Endothelial cell of hepatic sinusoid (primary cell): ENCODE data around the gene SLC25A12.

Experiments
- in situ Hi-C: cut with HindIII; loops from 2 replicates; pipeline ENCODE4 v1.10.0; 2017; ENCODE audit warnings: low sequenced_read_pairs

Gene SLC25A12

DNA sequence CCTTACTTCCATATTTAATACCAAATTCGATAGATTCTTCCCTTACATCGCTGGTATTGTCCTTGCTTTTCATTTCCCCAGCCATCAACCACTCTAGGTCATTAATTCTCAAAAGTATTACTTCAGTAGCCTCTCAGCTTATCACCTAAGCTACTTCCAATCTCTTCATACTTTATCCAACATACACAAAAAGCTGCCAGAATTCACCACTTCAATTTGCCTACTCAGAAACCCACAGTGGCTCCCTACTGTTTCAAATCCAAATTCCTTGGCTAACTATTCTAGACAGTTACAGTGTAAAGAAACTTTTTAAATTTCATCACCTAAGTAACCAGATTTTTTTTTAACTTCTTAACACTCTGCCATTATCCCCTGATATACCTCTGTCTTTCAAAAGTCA, 4.7 kb downstream of the SLC25A12 start:
- in situ Hi-C loops = no loop called here

DNA sequence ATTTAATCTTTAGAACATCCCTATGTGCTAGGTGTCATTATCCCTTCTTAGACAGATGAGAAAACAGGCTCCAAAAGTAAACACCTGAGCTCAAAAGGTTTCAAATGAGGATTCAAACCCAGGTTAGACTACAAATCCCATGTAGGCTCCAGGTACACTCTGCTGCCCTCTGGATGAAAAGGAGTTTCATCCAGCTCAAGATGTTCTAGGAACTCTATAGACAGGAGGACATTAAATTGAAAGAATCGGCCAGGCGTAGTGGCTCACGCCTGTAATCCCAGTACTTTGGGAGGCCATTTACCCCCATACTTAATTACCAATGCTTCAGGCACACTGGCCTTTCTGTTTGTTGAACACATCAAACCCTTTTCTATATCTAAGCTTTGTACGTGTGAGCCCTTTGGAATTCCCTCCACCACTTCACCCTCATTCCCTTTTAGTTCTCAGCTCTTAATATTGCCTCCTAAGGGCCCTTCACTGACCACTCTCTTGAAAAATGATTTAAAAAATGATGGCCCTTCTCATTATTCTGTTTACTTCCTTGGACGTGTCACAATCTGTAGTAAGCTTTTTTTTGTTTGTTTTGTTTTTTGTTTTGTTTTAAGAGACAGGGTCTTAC, 10.7 kb downstream of the SLC25A12 start:
- in situ Hi-C loops = no loop called here

DNA sequence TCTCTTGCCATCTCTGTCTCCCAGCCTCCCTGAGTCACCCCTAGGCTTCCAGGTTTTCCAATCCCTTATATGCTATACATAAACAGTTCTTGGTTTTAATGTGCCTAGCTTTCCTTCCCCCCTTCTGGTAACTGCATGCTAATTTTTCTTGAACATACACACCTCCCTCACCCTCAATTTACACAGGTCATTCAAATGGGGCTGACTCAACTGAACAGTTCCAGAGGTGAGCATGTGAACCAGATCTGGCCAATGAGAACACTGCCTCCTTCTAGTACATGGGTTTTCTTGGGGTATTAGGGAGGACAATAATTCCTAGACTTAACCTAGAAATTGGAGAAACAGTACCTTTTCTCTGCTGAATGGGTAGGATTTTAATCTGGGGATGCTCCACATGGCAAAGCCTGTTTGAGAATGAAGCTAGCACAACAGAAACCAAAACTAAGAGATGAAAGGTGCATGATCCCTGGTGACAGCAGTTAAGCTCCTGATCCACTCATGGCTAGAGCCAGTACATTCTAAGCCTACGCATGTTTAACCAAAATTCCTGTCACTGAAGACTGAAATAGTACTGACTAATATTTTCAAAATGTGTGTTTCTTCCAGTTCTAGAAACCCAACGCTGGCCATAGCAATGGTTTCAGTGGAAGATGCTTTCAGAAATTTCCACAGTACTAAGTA, 11.8 kb downstream of the SLC25A12 start:
- in situ Hi-C loops = no loop called here

DNA sequence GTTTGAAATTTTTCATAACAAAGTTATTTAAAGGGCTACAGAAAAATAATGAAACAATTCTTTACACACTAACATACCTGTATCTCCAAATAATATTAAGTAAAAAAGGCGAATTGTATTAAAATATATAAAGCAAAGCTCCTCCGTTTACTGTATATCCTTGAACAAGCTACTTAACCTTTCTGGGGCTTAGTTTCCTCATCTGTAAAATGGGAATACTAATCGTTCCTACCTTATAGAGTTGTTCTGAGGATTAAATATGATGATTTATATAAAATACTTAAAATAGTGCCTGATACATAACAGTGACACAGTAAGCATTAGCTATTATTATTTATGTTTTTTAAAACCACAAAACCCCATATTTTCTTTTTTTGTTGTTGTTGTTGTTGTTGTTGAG, 13.3 kb downstream of the SLC25A12 start:
- in situ Hi-C loops = no loop called here

DNA sequence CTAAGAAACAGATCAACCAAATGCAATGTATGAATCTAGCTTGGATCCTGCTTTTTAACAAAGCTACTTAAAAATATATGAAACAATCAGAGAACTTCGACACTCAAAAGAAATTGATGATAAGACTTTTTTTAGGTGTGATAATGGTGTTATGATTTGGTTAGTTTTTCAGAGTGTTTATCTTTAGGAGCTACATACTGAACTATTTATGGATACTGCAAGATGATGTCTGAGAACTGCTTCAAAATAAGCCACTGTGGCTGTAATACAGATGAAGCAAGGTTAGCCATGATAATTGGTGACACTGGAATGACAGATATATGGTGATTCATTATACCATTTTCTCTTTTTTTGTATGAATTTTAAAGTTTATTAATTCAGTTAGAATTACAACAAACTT, 14.2 kb downstream of the SLC25A12 start:
- in situ Hi-C loops = no loop called here

DNA sequence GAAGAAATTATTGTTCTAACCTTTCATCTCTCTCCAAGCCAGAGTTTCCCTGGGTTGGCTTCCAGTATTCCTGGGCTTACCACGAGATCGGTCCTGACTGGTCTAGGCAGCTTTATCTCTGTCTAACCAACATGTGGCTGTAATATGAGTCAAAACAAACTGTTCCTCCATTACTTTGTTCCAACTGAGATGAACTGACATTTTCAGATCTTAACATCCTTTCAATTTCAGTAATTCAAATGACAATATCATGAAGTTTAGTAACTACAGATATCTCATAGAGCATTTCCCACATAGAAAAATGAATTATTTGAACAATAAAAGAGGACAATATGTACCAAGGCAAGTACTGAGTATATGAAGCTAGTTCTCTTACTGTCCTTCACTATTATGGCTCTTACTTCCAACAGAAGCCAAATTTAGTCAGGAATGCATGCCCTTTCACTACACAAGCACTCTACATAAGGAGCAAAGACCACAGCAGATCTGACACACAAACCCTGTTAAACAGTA, 15.5 kb downstream of the SLC25A12 start:
- in situ Hi-C loops = no loop called here

DNA sequence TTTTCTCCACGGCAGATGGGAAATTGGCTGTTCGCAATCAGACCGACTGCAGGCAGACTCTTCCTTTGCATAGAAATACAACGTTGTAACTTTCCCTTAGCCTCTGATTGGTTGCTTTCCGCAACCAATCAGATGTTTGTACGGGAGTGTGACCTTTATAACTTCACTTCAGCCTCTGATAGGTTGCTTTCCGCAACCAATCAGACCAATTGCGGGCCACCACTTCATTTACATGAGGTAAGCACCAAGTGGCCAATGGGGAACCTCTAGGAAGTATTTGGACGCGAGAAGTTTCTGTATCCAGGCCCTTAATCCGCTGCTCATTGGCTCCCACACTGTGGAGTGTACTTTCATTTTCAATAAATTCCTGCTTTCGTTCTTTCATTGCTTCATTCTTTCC, 19.1 kb downstream of the SLC25A12 start:
- in situ Hi-C loops = no loop called here

DNA sequence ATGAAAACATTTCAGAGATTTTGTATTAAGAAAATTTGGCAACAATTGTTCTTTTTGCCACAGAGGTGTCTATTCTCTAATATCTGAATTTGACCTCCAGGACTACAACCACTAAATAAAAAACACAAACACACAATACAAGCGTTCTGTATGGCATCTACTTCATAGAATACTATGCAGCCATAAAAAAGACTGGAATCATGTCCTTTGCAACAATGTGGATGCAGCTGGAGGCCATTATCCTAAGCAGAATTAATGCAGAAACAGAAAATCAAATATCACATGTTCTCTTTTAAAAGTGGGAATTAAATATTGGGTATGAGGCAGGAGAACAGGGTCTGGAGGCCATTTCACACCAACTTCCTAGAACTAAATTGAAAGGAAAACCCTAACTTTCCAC, 19.5 kb downstream of the SLC25A12 start:
- in situ Hi-C loops = no loop called here

DNA sequence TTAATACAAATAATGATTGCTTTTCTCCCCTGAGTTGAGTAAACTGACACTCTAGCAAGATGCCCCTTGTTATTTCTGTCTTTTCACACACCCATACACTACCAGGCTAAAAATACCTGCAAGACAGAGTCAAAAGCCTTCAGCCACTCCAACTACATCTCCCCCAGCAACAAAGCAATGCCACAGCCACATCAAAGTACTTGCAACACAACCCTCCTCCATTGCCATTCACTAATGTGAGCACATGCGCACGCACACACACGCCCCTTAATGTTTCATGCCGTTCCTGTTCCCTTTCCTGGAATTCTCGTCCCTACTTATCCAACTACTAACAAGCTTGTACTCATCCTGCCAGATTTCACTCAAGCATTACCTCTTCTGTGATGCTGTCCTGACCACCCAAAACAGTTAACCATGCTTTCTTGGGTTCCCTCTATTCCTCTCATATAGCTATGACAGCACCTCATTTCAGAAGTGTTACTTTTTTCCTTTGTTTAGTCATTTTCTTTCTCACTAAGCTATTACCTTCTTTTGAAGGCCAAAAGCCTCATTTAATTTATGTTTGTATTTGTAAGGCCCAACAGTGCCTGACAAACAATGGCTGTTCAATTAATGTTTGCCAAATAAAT, 29.6 kb downstream of the SLC25A12 start:
- in situ Hi-C loops = no loop called here

DNA sequence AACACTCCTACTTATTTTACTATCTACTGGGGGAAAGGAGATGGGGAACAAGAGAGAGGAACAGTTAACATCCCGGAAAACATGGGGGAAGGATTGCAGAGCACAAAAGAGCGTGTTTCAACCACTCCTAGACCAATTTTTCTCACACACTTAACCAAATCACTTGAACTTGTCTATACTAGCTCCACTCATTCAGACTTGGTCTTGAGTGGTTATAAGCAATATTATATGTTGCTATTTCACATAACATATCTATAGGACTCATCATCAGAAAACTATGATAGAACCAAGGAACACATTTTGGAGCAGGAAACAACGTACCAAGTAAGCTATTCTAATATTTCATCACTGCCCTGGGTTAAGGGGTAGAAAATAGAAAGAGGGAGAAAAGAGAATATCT, 31.5 kb downstream of the SLC25A12 start:
- in situ Hi-C loops = no loop called here

DNA sequence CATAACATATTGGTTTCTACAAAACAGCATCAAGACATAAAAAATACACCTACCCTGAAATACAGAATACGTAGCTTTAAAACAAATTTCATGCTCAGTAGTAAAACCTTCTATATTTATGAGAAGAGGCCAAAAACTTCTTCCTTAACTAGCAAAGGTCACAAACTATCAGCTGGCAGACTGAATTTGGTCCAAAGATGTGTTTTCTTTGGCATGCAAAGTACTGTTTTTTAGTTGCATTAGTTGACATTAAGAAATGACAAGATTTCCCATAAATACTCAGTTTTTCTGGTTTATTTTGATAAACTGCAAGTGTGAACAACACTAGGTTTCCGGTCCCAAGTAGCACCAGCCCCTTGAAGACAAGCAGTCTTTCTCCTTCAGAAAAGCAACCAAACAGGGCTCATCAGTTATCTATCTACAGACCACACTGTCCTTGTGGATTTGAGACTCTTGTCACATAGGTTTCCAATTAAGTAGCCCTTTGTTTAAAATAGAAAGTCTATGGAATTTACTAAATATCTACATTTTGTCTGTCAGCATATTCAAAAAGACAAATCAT, 35.6 kb downstream of the SLC25A12 start:
- in situ Hi-C loops = no loop called here

DNA sequence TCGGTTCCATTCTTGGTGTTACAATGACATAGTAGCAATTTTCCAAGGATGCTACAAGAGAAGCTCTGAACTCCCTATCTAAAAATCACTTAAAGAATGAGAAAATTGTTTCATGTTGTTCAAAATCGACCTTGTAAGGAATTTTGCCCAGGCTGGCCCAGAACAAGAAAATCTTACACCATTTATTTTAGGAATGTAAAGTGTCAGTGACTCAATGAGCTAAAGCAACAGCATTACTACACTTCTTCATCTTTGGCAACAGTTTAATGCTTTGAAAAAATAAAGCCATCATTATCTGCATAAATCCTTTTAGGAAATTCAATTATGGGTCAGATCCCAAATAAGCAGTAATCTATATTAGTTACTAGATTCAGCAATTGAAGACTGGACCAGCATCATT, 38.6 kb downstream of the SLC25A12 start:
- in situ Hi-C loops = no loop called here

DNA sequence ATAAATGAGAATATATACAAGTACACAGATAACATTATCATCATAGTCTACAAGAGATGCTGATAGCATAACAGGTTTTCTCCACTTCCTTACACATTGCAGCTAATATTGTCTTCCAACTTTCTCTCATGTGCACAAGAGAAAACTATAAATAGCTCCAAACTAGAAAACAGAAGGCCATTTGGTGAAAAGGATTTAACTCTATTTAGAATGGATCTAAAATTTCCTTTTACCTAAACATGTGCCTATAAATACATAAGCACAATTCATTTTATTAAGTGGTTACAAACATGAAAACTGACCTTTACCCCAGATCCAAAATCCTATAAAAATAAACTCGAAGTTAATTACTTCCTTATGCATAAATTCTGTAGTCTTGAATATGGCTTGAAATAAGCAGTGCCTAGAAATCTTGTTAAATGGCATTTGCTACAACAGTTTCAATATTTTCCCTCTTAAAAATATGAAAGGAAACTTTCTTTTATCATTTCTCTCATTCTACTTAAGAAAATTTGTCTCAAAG, 41.6 kb downstream of the SLC25A12 start:
- in situ Hi-C loops = no loop called here

DNA sequence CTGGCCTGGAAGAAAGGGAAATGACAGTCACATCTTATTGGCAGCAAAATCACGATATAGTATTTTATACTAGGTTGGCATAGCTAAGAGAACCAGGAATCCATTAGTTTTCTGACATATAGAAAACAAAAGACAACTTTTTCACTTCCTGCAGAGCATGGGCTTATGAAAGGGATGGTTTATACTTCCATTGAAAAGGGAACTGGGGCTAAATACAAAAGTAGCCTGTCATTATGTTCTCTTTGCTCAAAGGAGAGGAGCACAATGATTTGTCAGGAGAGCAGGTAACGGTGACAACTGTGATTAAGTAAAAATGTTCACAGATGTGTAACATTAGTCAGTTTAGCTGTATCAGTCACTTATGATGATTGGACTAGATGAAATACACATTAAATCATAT, 46.4 kb downstream of the SLC25A12 start:
- in situ Hi-C loops = no loop called here

DNA sequence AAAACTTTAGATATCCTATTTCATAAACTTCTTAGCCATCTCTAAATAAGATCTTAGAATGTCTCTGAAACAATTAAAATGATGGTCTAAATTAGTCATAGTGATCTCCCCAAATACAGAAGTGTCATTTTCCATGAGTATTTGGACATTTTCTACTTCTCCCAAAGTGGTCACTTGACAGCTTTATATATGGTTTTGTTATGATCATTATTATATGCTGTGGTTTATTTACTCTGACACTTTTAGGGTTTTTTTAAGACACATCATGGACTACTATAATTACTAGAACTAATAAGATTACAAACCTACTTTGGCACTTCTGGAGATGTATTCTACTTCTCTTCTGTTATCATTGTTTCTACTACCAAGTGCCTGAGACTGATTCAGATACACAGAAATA, 47.1 kb downstream of the SLC25A12 start:
- in situ Hi-C loops = no loop called here

DNA sequence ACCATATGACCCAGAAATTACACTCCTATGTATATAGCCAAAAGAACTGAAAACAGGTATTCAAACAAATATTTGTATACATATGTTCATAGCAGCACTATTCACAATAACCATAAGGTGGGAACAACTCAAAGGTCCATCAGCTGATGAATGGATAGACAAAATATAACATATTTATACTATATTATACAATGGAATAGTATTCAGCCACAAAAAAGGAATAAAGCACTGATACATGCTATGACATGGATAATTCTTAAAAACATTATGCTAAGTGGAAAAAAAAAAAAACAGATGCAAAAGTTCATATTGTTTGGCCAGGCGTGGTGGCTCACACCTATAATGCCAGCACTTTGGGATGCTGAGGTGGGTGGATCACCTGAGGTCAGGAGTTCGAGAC, 52.0 kb downstream of the SLC25A12 start:
- in situ Hi-C loops = no loop called here

DNA sequence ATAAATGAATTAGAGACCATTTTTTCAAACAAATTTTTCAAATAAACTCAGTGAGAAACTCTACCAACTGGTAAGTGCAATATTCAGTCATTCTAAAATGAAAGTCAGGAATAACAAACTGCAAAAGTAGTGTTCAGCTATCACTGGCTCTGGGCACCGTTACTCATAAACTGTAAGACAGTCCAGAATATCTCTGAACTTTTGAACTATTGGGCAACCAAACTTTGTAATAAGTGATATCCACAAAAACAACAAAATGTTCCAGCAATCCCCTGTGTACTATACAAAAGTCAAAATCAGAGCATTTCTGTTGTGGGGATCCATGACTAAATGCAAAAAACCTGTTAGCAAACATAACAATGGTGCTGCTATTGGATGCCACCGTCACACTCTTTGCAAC, 56.3 kb downstream of the SLC25A12 start:
- in situ Hi-C loops = no loop called here

DNA sequence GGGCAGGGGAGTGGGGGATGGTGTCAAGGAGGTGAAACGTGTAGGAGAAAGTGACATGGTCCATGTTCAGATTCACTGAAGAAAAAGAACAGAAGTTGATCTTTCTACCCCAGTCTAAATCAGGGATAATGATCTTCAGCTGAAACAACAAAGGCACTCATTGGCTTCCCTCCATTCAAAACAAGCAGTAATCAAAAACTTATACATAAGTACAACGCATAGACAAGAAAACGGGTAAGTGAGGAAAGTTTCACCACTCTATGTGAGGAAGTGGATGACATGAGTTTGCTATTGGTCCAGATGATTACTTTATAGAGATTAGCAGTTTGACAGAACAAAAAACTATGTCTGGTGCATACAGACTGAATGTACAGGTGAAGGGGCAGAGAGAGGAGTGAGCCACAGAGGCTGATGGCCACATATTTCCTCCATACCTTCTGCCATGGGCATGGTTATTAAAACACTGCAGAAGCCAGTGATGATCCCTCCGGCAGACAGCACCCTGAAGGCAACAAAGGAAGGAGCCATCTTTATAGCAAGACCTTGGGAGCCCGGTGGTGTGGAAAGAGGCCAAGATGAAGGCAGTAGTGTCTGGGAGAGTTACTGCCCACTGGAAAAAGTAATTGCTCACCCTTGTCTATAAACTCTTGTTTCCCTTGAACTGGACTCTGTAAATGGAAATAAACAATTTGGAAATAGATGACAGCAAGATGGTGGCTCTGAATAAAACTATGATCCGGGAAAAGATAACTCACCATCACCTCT, 57.7 kb downstream of the SLC25A12 start:
- in situ Hi-C loops = no loop called here

DNA sequence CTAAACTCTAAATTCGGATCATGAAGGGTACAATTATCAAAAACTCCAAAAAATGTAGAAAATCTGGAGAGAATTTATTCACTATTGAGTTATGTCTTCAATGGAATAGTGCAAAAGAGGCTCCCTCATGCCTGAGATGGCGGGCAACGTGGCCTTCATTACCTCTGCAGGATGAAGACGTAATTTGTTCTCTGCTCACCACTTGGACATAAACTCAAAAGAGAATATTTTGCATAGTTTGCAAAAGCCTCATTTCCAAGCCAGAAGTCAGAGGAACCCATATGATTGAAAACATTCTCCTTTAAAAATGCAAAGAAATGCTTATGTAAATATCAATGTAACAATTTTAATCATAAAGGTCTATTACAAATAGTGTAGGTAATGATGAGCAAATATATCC, 58.7 kb downstream of the SLC25A12 start:
- in situ Hi-C loops = no loop called here

DNA sequence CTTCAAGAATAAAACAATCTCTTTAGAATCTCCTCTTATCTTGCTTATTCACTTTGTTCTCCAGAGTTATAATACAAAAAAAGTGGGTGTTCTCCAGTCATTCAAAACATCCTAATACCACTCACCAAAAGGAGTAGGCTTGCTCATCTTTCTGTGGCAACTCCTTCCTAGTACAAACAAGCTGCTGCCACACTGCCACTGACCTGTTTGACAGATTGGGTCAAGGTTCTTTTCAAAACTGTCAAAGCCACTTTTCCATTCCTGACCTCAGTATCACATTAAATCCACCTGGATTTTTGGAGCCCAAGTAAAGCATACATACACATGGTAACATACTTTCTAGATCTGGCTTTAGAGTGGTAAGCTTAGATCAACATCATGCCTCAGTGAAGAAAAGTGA, 59.8 kb downstream of the SLC25A12 start:
- in situ Hi-C loops = no loop called here

DNA sequence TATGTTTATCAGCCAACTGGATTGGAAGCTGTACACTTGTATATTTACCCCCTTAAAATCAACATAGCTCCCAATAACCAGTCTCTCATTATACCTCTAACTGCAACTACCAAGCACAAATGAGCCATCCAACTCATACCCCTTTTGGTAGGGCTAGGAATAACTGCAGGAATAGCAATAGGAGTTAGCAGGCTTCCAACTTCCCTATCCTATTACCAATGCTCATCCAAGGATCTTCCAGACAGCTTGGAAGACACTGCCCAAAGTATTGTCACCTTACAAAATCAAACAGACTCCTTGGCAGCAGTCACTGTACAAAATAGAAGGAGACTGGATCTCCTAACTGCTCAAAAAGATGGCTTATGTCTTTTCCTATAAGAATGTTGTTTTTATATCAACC, 61.6 kb downstream of the SLC25A12 start:
- in situ Hi-C loops = no loop called here
